Tibial nerve (tissue), 4 donors: Measurements from ENCODE around the gene CLVS2. TPM values are rescaled to one million over a fixed set of nuclear protein-coding genes. Genes with fewer than 3 reads are reported as not detected.

Experiments used
- DNase-seq, 2 donors: peaks; one replicate each; pipeline ENCODE4 v3.0.0-alpha.2; 2019; ENCODE audit warnings: low spot score in 2 of 2
- H3K27ac ChIP-seq, 4 donors: fragments of 200-600 bp; sonication (generic) in 3 of 4; one replicate each; pipeline ENCODE4 v1.5.1; 2017 to 2019; ENCODE audit warnings: mild to moderate bottlenecking in 1 of 4
- H3K27me3 ChIP-seq, 2 donors: fragments of 200-600 bp; sonication (generic) in 1 of 2; one replicate each; pipeline versions ENCODE4 v1.5.1 to v1.6.0; 2017 to 2019
- H3K36me3 ChIP-seq, 3 donors: fragments of 200-600 bp; sonication (generic); one replicate each; pipeline ENCODE4 v1.5.1; 2018 to 2019
- H3K4me1 ChIP-seq, 4 donors: fragments of 200-600 bp; sonication (generic) in 3 of 4; one replicate each; pipeline ENCODE4 v1.5.1; 2017 to 2019
- H3K4me3 ChIP-seq, 4 donors: fragments of 200-600 bp; sonication (generic) in 3 of 4; one replicate each; pipeline ENCODE4 v1.5.1; 2017 to 2019; ENCODE audit warnings: mild to moderate bottlenecking in 1 of 4, moderate library complexity in 1 of 4
- H3K9me3 ChIP-seq, 4 donors: fragments of 200-600 bp; sonication (generic) in 3 of 4; one replicate each; pipeline ENCODE4 v1.5.1; 2017 to 2019
- CTCF ChIP-seq, 5 experiments: fragments of 200-600 bp in 3 of 5; fragments of 450-650 bp in 2 of 5; sonication (generic) in 3 of 5; IDR thresholded peaks; one replicate each; pipeline ENCODE4 v1.5.1; 2016 to 2019; ENCODE audit warnings: antibody characterized with exemption in 5 of 5, mild to moderate bottlenecking in 3 of 5, moderate library complexity in 2 of 5
- EP300 ChIP-seq, 2 donors: sonication (generic); formaldehyde crosslinking; IDR thresholded peaks; one replicate each; pipeline ENCODE4 v1.6.1; 2017; ENCODE audit warnings: antibody characterized with exemption in 2 of 2, mild to moderate bottlenecking in 1 of 2
- POLR2A ChIP-seq, 2 donors: fragments of 450-650 bp; IDR thresholded peaks; one replicate each; pipeline ENCODE4 v1.6.1; 2017; ENCODE audit warnings: antibody characterized with exemption in 2 of 2, mild to moderate bottlenecking in 2 of 2, moderate library complexity in 2 of 2
- WGBS, 2 donors: methylation state at CpG; one replicate each; pipeline ENCODE4 v1.1.5; 2018; 5-methylcytosine and 5-hydroxymethylcytosine counted together
- total RNA-seq, 4 donors: library from RNA; depleted of rRNA; stranded (reverse); fragments of >200 nt; gene quantifications; one replicate each; pipeline ENCODE4 v1.1.0, GENCODE V29; 2016

Gene CLVS2
- total RNA-seq, 4 donors from 2014 or later, result under 0.01 to 0.22 (median under 0.01) TPM

GRCh38 chr6:123022975-123023374 lies 26.9 kb downstream of the CLVS2 start:
- DNase-seq, result no peak
- Histone ChIP-seq H3K27me3 (no peaks in the 10 kb centered on the region), H3K27ac (no peak overlapping the region), H3K9me3 (no peaks in the 10 kb centered on the region), H3K36me3 (no peaks in the 10 kb centered on the region), H3K4me1 (no peaks in the 10 kb centered on the region), H3K4me3 (no peak overlapping the region)
- TF ChIP-seq CTCF (IDR thresholded peaks at IDR 0.05), result no peak
- no peak for TF ChIP-seq EP300 (IDR thresholded peaks at IDR 0.05)
- no peak for TF ChIP-seq POLR2A (IDR thresholded peaks at IDR 0.05)
- 0 to 2% methylated on average over 1 of the region's 1 CpG for WGBS, 2 donors

- no peak overlapping the region for H3K27ac ChIP-seq
- TF ChIP-seq EP300 (IDR thresholded peaks at IDR 0.05) (no peak), POLR2A (IDR thresholded peaks at IDR 0.05) (no peak), CTCF (IDR thresholded peaks at IDR 0.05) (no peak)
- 79 to 84% methylated on average over 5 of the region's 5 CpGs for WGBS, 2 donors
- no peaks in the 10 kb centered on the region for H3K4me1 ChIP-seq
- no peak for DNase-seq
- H3K4me3 ChIP-seq, result no peak overlapping the region
- no peaks in the 10 kb centered on the region for H3K9me3 ChIP-seq
- no peaks in the 10 kb centered on the region for H3K27me3 ChIP-seq
- H3K36me3 ChIP-seq, result no peaks in the 10 kb centered on the region
Observed at GRCh38 chr6:123024976-123025375, 28.9 kb downstream of the CLVS2 start.

- TF ChIP-seq POLR2A (IDR thresholded peaks at IDR 0.05) (no peak), CTCF (IDR thresholded peaks at IDR 0.05) (no peak), EP300 (IDR thresholded peaks at IDR 0.05) (no peak)
- DNase-seq, result no peak
- H3K4me3 ChIP-seq, result no peak overlapping the region
Observed at GRCh38 chr6:123027408-123027807, 31.4 kb downstream of the CLVS2 start.

GRCh38 chr6:123028263-123028662 lies 32.2 kb downstream of the CLVS2 start:
- Histone ChIP-seq H3K27me3 (no peaks in the 10 kb centered on the region), H3K4me1 (no peaks in the 10 kb centered on the region), H3K27ac (no peak overlapping the region), H3K9me3 (no peaks in the 10 kb centered on the region), H3K36me3 (no peaks in the 10 kb centered on the region), H3K4me3 (no peak overlapping the region)
- TF ChIP-seq EP300 (IDR thresholded peaks at IDR 0.05) (no peak), CTCF (IDR thresholded peaks at IDR 0.05) (no peak), POLR2A (IDR thresholded peaks at IDR 0.05) (no peak)
- 76 to 79% methylated on average over 5 of the region's 5 CpGs for WGBS, 2 donors
- DNase-seq, result no peak

More at GRCh38 chr6:123027408-123027807, 31.4 kb downstream of the CLVS2 start:
- H3K9me3 ChIP-seq, result no peaks in the 10 kb centered on the region
- no peak overlapping the region for H3K27ac ChIP-seq
- no peaks in the 10 kb centered on the region for H3K27me3 ChIP-seq
- H3K36me3 ChIP-seq, result no peaks in the 10 kb centered on the region
- WGBS, 2 donors, result 80 to 86% methylated on average over 2 of the region's 2 CpGs
- H3K4me1 ChIP-seq, result no peaks in the 10 kb centered on the region

- TF ChIP-seq EP300 (IDR thresholded peaks at IDR 0.05) (no peak), CTCF (IDR thresholded peaks at IDR 0.05) (no peak), POLR2A (IDR thresholded peaks at IDR 0.05) (no peak)
- DNase-seq, result no peak
- Histone ChIP-seq H3K27ac (no peak overlapping the region), H3K36me3 (no peaks in the 10 kb centered on the region), H3K9me3 (no peaks in the 10 kb centered on the region), H3K4me1 (no peaks in the 10 kb centered on the region), H3K27me3 (no peaks in the 10 kb centered on the region), H3K4me3 (no peak overlapping the region)
Observed at GRCh38 chr6:123030282-123030681, 34.2 kb downstream of the CLVS2 start.
